ENCODE measurements around the gene RMRP.

RMRP gene

DNA sequence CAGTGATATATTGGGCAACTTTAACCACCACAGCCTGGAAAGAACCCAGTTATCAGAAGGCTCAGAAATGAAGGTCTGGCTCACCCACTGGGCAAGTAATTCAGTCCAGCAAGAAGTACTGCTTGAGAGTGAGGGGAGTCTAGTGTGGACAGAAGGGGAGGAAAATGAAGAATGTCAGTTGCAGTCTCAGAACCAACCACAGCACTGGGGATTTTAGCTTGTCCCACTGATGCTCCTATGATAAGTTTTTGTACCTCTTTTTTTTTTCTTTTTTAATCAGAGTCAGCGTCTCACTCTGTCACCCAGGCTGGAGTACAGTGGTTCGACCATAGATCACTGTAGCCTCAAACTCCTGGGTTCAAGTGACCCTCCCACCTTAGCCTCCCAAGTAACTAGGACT, 30.2 kb downstream of the RMRP start:
- TF ChIP-seq, protein P1, sequence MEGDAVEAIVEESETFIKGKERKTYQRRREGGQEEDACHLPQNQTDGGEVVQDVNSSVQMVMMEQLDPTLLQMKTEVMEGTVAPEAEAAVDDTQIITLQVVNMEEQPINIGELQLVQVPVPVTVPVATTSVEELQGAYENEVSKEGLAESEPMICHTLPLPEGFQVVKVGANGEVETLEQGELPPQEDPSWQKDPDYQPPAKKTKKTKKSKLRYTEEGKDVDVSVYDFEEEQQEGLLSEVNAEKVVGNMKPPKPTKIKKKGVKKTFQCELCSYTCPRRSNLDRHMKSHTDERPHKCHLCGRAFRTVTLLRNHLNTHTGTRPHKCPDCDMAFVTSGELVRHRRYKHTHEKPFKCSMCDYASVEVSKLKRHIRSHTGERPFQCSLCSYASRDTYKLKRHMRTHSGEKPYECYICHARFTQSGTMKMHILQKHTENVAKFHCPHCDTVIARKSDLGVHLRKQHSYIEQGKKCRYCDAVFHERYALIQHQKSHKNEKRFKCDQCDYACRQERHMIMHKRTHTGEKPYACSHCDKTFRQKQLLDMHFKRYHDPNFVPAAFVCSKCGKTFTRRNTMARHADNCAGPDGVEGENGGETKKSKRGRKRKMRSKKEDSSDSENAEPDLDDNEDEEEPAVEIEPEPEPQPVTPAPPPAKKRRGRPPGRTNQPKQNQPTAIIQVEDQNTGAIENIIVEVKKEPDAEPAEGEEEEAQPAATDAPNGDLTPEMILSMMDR (IDR thresholded peaks at IDR 0.05; ENCODE audit: low read depth, low read length): no peak
- no peak overlapping the region for H3K4me3 ChIP-seq (ENCODE audit: low read depth, low read length)

DNA sequence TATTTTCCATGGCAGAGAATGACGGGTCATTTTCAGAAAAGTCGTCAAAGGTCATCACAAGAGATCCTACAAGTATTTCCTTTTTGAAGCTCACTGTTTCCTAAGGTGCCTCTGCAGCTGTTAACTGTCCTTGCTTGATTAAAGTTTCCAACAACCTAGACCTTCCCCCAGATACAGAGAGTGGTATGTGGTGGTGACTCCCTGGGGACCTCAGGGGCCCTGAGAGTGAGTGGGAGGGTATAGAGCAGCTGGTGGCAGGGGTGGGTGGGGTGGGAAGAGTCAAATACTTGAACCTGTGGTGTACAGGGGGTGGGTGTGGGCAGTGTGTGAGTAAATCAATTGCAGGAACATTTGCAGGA, 38.0 kb downstream of the RMRP start:
- no peak overlapping the region for H3K4me3 ChIP-seq (ENCODE audit: low read depth, low read length)
- TF ChIP-seq, protein P1 (IDR thresholded peaks at IDR 0.05; ENCODE audit: low read depth, low read length): no peak

DNA sequence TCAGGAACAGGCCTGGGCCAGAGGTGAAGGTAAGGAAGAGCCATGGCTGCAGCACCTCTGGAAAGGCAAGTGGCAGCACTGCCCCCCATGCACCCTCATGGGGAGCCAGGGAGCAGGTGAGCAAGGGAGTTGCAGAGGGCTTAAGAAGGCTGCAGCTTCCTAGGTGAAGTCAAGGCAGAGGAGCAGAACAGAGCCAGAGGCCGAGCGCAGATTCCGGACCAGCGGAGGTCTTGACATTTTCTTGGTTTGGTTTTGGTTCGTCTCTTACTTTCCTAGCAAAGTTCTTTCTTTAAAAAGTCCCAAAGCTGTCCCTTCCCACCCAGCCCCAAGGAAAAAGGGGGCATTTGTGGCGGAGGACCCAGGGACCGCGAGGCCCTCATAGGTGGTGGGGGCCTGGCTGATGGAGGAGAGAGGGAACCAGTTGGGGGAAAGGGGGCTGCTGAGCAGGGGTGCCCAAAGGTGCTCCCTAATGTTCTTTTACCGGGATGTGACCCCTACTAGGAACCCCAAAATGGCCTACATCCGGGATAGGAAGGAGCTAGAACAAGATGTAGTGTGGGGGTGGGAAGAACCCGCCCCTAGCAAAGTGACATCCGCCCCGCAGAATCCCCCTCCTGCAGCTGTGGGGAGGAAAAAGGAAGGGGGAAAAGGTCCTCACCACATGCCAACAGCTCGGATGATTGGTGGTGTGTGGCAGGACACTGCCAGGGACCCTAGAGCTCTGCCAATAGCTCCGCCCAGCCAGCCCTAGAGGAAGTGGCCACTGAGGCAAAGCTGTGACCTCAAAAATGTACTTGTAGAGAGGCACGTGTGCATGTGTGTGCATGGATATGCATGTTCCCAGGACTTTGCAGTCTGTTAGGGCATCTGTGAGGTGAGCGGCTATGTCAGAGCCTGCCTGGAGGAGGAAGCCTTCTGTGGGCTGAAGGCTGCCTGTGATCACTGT, 38.7 kb downstream of the RMRP start:
- H3K4me3 ChIP-seq (ENCODE audit: low read depth, low read length): no peak overlapping the region
- TF ChIP-seq, protein P1 (IDR thresholded peaks at IDR 0.05; ENCODE audit: low read depth, low read length): no peak

DNA sequence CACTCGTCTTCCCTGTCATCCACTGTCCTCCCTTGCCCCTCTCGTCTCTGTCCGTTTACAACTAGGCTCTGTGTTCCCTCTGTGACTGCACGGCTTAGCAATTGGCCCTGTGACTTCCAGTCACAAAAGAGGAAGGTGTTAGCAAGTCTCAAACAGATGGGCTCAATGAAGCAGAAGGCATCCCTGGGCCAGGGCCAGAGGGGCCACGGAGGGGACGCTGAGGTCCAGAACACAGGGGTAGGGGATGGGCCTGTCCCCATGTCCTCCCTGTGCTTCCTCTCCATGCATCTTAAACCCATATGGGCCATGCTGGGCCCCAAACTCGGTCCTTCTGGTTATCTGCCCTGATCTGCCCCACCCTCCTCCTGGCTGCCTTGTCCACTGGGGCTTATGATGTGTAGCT, 39.5 kb downstream of the RMRP start, which contains the start of gene CD72:
CD72 (minus strand) TSS at position 89 of the 403 bp plus-strand sequence. CDS start 110 bp downstream, outside the sequence.
- peak within 1 kb of the TSS; percentile 38 for H3K4me3 ChIP-seq (ENCODE audit: low read depth, low read length)
- TF ChIP-seq, protein P1 (IDR thresholded peaks at IDR 0.05; ENCODE audit: low read depth, low read length): no peak

DNA sequence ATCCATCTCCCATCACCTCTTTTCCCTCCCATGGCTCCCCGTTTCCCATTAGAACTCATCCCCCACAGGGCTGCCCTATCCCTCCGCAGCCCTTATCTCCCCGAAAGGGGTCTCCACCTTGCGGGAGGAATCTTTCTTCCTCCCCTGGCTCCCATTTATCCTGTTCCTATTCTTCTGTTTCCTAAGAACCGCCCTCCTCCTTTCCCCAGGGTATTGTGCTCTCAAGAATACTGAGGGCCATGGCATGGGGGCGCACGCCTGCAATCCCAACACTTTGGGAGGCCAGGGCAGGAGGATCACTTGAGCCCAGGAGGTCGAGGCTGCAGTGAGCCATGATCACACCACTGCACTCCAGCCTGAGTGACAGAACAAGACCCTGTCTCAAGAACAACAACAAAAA, 40.3 kb downstream of the RMRP start:
- TF ChIP-seq, protein P1 (IDR thresholded peaks at IDR 0.05; ENCODE audit: low read depth, low read length): no peak
- H3K4me3 ChIP-seq (ENCODE audit: low read depth, low read length): no peak overlapping the region

DNA sequence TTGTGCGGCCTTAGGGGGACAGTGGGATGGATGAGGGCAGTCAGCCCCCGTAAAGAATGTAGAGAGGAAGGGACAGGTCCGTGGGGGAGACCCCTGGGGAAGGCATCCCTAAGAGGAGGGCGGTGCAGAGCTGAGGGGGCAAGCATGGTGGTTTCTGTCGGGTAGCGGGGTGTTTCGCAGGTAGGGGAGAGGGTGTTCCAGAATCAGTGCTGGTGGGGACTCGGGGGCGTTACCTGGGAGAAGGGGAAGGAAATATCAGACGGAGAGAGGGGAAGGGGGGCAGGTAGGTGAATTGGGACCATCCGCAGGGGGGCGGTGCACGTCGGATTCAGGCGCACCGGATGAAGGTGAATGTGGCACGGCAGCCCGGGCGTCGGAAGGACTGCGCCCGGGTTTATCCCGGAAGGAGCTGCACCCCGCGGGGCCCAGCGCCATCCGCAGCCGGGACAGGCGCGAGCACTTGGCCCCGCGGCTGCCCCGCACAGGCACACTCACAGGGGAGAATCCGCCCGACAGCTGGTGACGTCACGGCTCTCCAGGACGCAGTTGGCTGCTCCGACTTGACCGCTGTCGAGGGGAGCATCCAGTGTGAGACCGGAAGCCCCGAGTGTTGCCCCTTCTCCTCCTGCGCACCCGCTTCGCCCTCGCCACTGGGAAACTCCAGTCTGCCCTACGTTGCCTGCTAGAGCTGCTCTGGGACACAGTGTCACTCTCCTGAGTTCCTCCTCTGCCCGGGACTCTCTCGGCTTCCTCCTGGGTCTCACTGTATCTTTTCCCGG, 40.9 kb downstream of the RMRP start:
- TF ChIP-seq, protein P1 (IDR thresholded peaks at IDR 0.05; ENCODE audit: low read depth, low read length): no peak
- peak overlapping the region; percentile 38 for H3K4me3 ChIP-seq (ENCODE audit: low read depth, low read length)
